IMR-90 (cell line): ENCODE data around the gene TSPAN32. TPM values are rescaled to one million over a fixed set of nuclear protein-coding genes. Genes with fewer than 3 reads are reported as not detected.

ENCODE experiments used
- ATAC-seq: fragments of 200-7000 bp; cut with Tn5 transposase; 2 replicates; pipeline ENCODE4 v1.9.1; 2020; ENCODE audit warnings: low read depth, mild to moderate bottlenecking, moderate library complexity
- BruUV-seq: library from RNA; stranded (reverse); fragments of 400-500 nt; replicated peaks from 2 replicates; lab custom pipeline; 2021; lab: Mats Ljungman, UMichigan
- CTCF ChIA-PET: fragments of 300-600 bp; formaldehyde crosslinking; extraction: SDS; loops from one replicate; lab custom pipeline; 2021; ENCODE audit warnings: antibody characterized with exemption; lab: Yijun Ruan, JAX
- POLR2A ChIA-PET: fragments of 300-600 bp; sonication (Branson Sonifier 250); formaldehyde crosslinking; loops from one replicate; lab custom pipeline; 2022; ENCODE audit warnings: antibody characterized with exemption; ENCODE audit not compliant: unreplicated experiment; lab: Charles Lee
- DNase-seq: peaks from one replicate; pipeline ENCODE4 v3.0.0; 2013
- H2AFZ ChIP-seq: replicated peaks from 2 replicates; pipeline ENCODE3; 2013; ENCODE audit warnings: low read length, mild to moderate bottlenecking; ENCODE audit not compliant: poor library complexity
- H2AK5ac ChIP-seq: 2 replicates; pipeline ENCODE4 v1.6.1; 2013; ENCODE audit warnings: low read depth, low read length, inconsistent platforms
- H2AK9ac ChIP-seq: replicated peaks from 2 replicates; pipeline ENCODE3; 2013; ENCODE audit warnings: mild to moderate bottlenecking, low read depth, low read length, moderate library complexity; ENCODE audit not compliant: poor library complexity
- H2BK120ac ChIP-seq: 2 replicates; pipeline ENCODE4 v1.6.1; 2013; ENCODE audit warnings: low read depth, low read length, inconsistent platforms
- H2BK15ac ChIP-seq: 3 replicates; pipeline ENCODE4 v1.6.1; 2013; ENCODE audit warnings: low read depth, low read length, inconsistent platforms
- H2BK20ac ChIP-seq: 2 replicates; pipeline ENCODE4 v1.6.1; 2013; ENCODE audit warnings: low read depth, mild to moderate bottlenecking, inconsistent platforms, low read length, moderate library complexity
- H2BK5ac ChIP-seq: 2 replicates; pipeline ENCODE4 v1.6.1; 2013; ENCODE audit warnings: mild to moderate bottlenecking, low read depth, low read length, inconsistent platforms; ENCODE audit not compliant: poor library complexity, severe bottlenecking
- H3K14ac ChIP-seq: replicated peaks from 2 replicates; pipeline ENCODE4 v1.6.1; 2013; ENCODE audit warnings: low read depth, low read length, inconsistent platforms
- H3K18ac ChIP-seq: 2 replicates; pipeline ENCODE4 v1.6.1; 2013; ENCODE audit warnings: low read depth, low read length, control low read depth
- H3K23ac ChIP-seq: 2 replicates; pipeline ENCODE4 v1.6.1; 2013; ENCODE audit warnings: low read depth, low read length, inconsistent platforms
- H3K27ac ChIP-seq: 2 replicates; pipeline ENCODE4 v1.5.1; 2013; ENCODE audit warnings: mild to moderate bottlenecking, control low read depth, low read length; ENCODE audit not compliant: insufficient read depth
- H3K27me3 ChIP-seq: 2 replicates; pipeline ENCODE4 v1.6.1; 2013; ENCODE audit warnings: low read length; ENCODE audit not compliant: control insufficient read depth, insufficient read depth
- H3K36me3 ChIP-seq: 2 replicates; pipeline ENCODE4 v1.6.1; 2013; ENCODE audit warnings: low read length, mixed read lengths; ENCODE audit not compliant: control insufficient read depth, insufficient read depth
- H3K4ac ChIP-seq: 2 replicates; pipeline ENCODE4 v1.6.1; 2013; ENCODE audit warnings: low read depth, low read length, inconsistent platforms
- H3K4me1 ChIP-seq: 2 replicates; pipeline ENCODE4 v1.6.1; 2013; ENCODE audit warnings: low read length, mixed read lengths; ENCODE audit not compliant: control insufficient read depth, insufficient read depth
- H3K4me2 ChIP-seq: 2 replicates; pipeline ENCODE4 v1.6.1; 2013; ENCODE audit warnings: low read depth, mild to moderate bottlenecking, control low read depth, low read length, moderate library complexity
- H3K4me3 ChIP-seq: 2 replicates; pipeline ENCODE4 v1.5.1; 2013; ENCODE audit warnings: low read depth, mild to moderate bottlenecking, control low read depth, low read length, moderate library complexity; ENCODE audit not compliant: insufficient read depth
- H3K56ac ChIP-seq: 2 replicates; pipeline ENCODE4 v1.6.1; 2013; ENCODE audit warnings: low read length, inconsistent platforms; ENCODE audit not compliant: insufficient read depth; ENCODE audit errors: extremely low read depth
- H3K79me1 ChIP-seq, 2 experiments: 2 replicates each; pipeline ENCODE4 v1.6.1; 2013; ENCODE audit warnings: low read length in 2 of 2, inconsistent platforms in 1 of 2, low read depth in 1 of 2
- H3K9ac ChIP-seq: 2 replicates; pipeline ENCODE4 v1.6.1; 2013; ENCODE audit warnings: low read depth, low read length, control low read depth
- H3K9me1 ChIP-seq: 2 replicates; pipeline ENCODE4 v1.6.1; 2013; ENCODE audit warnings: low read length, inconsistent platforms; ENCODE audit not compliant: insufficient read depth
- H3K9me3 ChIP-seq: 2 replicates; pipeline ENCODE4 v1.6.1; 2013; ENCODE audit warnings: low read length; ENCODE audit not compliant: control insufficient read depth, insufficient read depth
- H4K20me1 ChIP-seq: 2 replicates; pipeline ENCODE4 v1.6.1; 2013; ENCODE audit warnings: low read length, inconsistent platforms; ENCODE audit not compliant: insufficient read depth
- H4K5ac ChIP-seq: 2 replicates; pipeline ENCODE4 v1.6.1; 2013; ENCODE audit warnings: mild to moderate bottlenecking, low read depth, low read length, control low read depth
- H4K8ac ChIP-seq, 2 experiments: 2 replicates each; pipeline ENCODE4 v1.6.1; 2013; ENCODE audit warnings: low read depth in 2 of 2, low read length in 2 of 2, control low read depth in 1 of 2, inconsistent platforms in 1 of 2
- H4K91ac ChIP-seq: 2 replicates; pipeline ENCODE4 v1.6.1; 2013; ENCODE audit warnings: low read depth, low read length, inconsistent platforms; ENCODE audit not compliant: insufficient read depth
- BHLHE40 ChIP-seq: fragments of 150-350 bp; IDR thresholded peaks from 2 replicates; pipeline ENCODE4 v1.6.1; 2016; ENCODE audit warnings: mild to moderate bottlenecking, low read depth, low read length
- CHD1 ChIP-seq: IDR thresholded peaks from 2 replicates; pipeline ENCODE4 v1.6.1; 2012; ENCODE audit warnings: low read depth, low read length, improper control_type of control experiment
- FOS ChIP-seq: fragments of 150-350 bp; IDR thresholded peaks from 2 replicates; pipeline ENCODE4 v1.6.1; 2016; ENCODE audit warnings: low read depth, low read length
- MAFK ChIP-seq: IDR thresholded peaks from 2 replicates; pipeline ENCODE4 v1.6.1; 2012; ENCODE audit warnings: low read depth, low read length, improper control_type of control experiment
- MXI1 ChIP-seq: IDR thresholded peaks from 2 replicates; pipeline ENCODE4 v1.6.1; 2012; ENCODE audit warnings: low read depth, mild to moderate bottlenecking, low read length, moderate library complexity, borderline replicate concordance
- POLR2A ChIP-seq: IDR thresholded peaks from 2 replicates; pipeline ENCODE4 v1.6.1; 2012; ENCODE audit warnings: mild to moderate bottlenecking, low read depth, low read length
- RAD21 ChIP-seq: IDR thresholded peaks from 2 replicates; pipeline ENCODE4 v1.6.1; 2012; ENCODE audit warnings: low read length, improper control_type of control experiment
- RCOR1 ChIP-seq: IDR thresholded peaks from 2 replicates; pipeline ENCODE4 v1.6.1; 2012; ENCODE audit warnings: mild to moderate bottlenecking, low read length, improper control_type of control experiment; ENCODE audit not compliant: insufficient replicate concordance
- RFX5 ChIP-seq: IDR thresholded peaks from 2 replicates; pipeline ENCODE4 v1.8.0; 2012; ENCODE audit warnings: low read depth, mild to moderate bottlenecking, low read length, moderate library complexity
- SMC3 ChIP-seq: fragments of 150-350 bp; IDR thresholded peaks from 2 replicates; pipeline ENCODE4 v1.6.1; 2016; ENCODE audit warnings: low read depth, mild to moderate bottlenecking, antibody characterized with exemption, low read length, moderate library complexity
- WGBS, 2 experiments: methylation state at CpG; one replicate each; pipeline versions ENCODE4 v1.1.5 to v1.1.7; 2013; ENCODE audit warnings: missing lambda C conversion rate in 2 of 2; ENCODE audit not compliant: insufficient read length in 1 of 2; ENCODE audit errors: extremely low coverage in 2 of 2; 5-methylcytosine and 5-hydroxymethylcytosine counted together
- dilution Hi-C: fragments of 300-500 bp; cut with HindIII; formaldehyde crosslinking; loops from one replicate; pipeline ENCODE4 v1.14.3; 2018; ENCODE audit warnings: low sequenced_read_pairs; ENCODE audit not compliant: unreplicated experiment
- in situ Hi-C: fragments of 300-500 bp; cut with MboI; formaldehyde crosslinking; loops from 3 replicates; pipeline ENCODE4 v1.14.3; 2019; ENCODE audit warnings: low sequenced_read_pairs, inconsistent platforms, mixed read lengths
- intact Hi-C: fragments of 100-400 bp; cut with micrococcal nuclease; formaldehyde crosslinking; loops from 2 replicates; pipeline ENCODE4 v1.10.0; 2022
- polyA plus RNA-seq, 3 experiments: library from polyadenylated mRNA; depleted of rRNA; stranded (reverse); fragments of >200 nt; gene quantifications; 2 replicates each; pipeline ENCODE4 v1.2.3, GENCODE V29; 2012; ENCODE audit warnings: low replicate concordance in 1 of 3
- total RNA-seq: library from RNA; depleted of rRNA; stranded (reverse); fragments of >200 nt; gene quantifications from 2 replicates; pipeline ENCODE4 v1.2.3, GENCODE V29; 2012

Gene TSPAN32
- total and polyA plus RNA-seq, 2 of the 4 experiments (the other 2 are of a cell fraction): 0.07 TPM; not detected in 1

DNA sequence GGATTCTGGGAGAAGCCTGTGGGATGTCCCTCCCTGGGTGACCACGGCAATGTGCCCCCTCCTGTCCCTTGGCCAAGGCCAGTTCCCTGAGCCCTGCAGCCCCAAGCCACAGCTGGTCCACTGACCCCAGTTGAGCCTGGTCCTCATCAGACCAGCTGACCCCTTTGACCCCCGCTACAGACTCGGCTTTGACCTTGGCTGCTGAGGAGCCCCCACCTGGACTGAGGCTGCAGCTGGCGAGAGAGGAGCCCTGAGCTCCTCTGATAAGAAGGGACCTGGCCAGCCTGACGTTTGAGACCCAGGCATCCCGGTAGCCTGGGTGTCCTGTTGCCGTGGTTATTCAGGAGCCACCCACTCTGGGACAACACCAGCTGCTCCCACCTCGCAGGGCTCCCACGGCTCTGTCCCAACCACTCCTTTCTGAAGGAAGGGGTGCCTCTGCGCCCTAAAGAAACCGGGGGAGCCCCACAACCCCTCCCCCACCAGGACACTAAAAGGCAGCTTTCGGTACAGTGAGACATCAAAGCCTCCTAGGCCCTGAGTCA lies 34.4 kb upstream of the TSPAN32 start:
- Histone ChIP-seq H2AFZ (no peak overlapping the region), H3K27me3 (peaks cover 66% of the 10 kb centered on the region), H3K56ac (no peak overlapping the region), H3K18ac (no peak overlapping the region), H3K36me3 (no peaks in the 10 kb centered on the region), H2AK9ac (no peak overlapping the region), H2BK20ac (no peak overlapping the region), H4K20me1 (no peaks in the 10 kb centered on the region), H2BK15ac (no peak overlapping the region), H3K9ac (no peak overlapping the region), H2AK5ac (no peak overlapping the region), H2BK120ac (no peak overlapping the region), H3K27ac (no peak overlapping the region), H3K4ac (no peak overlapping the region), H3K4me1 (no peaks in the 10 kb centered on the region), H3K9me1 (no peaks in the 10 kb centered on the region), H4K8ac (no peak overlapping the region), H3K23ac (no peak overlapping the region), H2BK5ac (no peak overlapping the region), H3K14ac (no peak overlapping the region), H3K4me3 (no peak overlapping the region), H3K4me2 (no peak overlapping the region), H4K91ac (no peak overlapping the region), H4K5ac (no peak overlapping the region), H3K79me1 (no peaks in the 10 kb centered on the region), H3K9me3 (no peaks in the 10 kb centered on the region)
- CTCF ChIA-PET: no interaction called here
- POLR2A ChIA-PET: no interaction called here
- dilution Hi-C loops (no loop called here), intact Hi-C loops (no loop called here), in situ Hi-C loops (no loop called here)
- BruUV-seq: no TSS peak
- TF ChIP-seq POLR2A (no peak), RAD21 (no peak), FOS (no peak), RFX5 (no peak), CHD1 (no peak), RCOR1 (no peak), MXI1 (no peak), BHLHE40 (no peak), SMC3 (no peak), MAFK (no peak)
- DNase-seq: no peak
- 79% methylated on average over 2 of the region's 12 CpGs; no CpG with 5 or more reads in 1 of the 2 experiments for WGBS, 2 experiments
- no peak for ATAC-seq
